HG03064 (cell line): ENCODE measurements around the gene RPL31.

Experiments used
- ATAC-seq: cut with Tn5 transposase; IDR thresholded peaks from one replicate; pipeline ENCODE4 v1.9.1; 2021; ENCODE audit warnings: low read depth; ENCODE audit not compliant: unreplicated experiment

Gene RPL31

GRCh38 chr2:100992262-100992661, 9.8 kb upstream of the RPL31 start:
- no peak for ATAC-seq

DNA sequence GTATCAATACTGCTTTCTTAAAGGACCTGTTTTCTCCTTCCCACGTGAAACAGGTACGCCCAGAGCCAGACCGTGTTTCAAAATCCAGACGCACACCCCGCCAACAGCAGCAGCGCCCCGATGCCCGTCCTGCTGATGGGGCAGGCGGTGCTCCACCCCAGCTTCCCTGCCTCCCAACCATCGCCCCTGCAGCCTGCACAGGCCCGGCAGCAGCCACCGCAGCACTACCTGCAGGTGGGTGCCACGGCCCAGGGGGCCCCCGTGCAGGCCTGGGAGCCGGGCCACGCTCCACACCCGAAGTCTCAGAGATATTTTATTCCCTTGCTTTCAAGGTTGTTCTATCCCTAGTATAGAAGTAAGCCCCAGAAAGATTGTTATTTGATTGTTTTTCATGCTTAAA, 8.8 kb upstream of the RPL31 start:
- ATAC-seq: no peak

- ATAC-seq: no peak
These were observed 6.6 kb upstream of the RPL31 start for GRCh38 chr2:100995309-100996075.

GRCh38 chr2:100997509-100998234, 4.4 kb upstream of the RPL31 start:
- ATAC-seq: no peak

GRCh38 chr2:100998235-100998573, 3.9 kb upstream of the RPL31 start:
- no peak for ATAC-seq

GRCh38 chr2:100999995-101000394, 2.1 kb upstream of the RPL31 start:
- ATAC-seq: no peak

- ATAC-seq: peak; percentile 3
These were observed 631 bp downstream of the RPL31 start for GRCh38 chr2:101002562-101003277.

DNA sequence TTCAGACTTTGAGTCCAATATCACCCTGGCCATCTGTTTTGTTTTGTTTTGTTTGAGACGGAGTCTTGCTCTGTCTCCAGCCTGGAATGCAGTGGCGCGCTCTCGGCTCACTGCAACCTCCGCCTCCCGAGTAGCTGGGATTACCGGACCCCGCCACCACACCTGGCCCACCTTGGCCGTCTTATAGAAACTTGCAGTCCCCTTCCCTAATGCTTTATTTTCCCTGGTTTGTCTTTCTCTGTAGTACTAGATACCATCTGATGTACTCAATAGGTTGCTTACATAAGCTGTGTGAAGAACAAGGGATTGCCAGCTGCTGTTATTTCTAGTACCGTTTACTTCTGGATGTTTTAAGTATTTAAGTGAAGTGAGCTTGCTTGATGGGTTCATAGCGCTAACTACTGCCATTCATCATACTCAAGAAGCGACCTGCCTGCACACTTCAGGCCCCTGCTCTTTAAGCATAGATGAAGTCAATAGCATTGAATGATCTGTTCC, 1.2 kb downstream of the RPL31 start:
- ATAC-seq: no peak

DNA sequence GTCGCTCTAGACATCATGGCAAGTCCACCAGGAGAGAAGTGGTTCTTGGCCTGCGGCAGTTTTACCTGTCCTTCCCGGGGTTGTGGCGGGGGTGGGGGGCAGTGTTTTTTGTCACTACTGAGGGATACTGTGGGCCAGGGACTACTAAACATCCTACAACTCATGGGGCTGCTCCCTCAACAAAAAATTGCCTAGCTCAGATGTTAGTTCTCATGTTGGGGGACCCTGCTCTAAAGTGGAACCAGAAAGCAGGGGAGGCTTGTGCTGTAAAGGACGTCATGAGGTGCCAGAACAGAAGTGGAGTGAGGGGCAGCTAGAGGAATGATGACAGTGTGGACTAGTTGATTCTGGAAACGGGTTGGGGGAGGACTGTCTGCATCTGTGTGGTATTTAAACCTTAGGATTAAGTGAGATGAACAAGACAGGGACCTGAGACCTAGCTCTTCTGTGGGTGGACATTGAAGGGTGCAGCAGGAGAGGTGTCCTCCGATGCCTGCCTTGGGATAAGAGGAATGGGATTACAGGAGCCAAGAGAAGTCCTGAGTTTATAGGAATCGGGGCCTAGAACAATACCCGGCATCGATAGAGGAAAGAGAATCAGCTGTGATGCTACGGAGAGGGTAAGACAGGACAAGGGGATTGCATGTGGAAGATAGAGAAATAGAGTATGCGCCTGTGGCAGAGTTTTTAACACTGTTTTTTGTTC, 2.7 kb downstream of the RPL31 start:
- no peak for ATAC-seq

DNA sequence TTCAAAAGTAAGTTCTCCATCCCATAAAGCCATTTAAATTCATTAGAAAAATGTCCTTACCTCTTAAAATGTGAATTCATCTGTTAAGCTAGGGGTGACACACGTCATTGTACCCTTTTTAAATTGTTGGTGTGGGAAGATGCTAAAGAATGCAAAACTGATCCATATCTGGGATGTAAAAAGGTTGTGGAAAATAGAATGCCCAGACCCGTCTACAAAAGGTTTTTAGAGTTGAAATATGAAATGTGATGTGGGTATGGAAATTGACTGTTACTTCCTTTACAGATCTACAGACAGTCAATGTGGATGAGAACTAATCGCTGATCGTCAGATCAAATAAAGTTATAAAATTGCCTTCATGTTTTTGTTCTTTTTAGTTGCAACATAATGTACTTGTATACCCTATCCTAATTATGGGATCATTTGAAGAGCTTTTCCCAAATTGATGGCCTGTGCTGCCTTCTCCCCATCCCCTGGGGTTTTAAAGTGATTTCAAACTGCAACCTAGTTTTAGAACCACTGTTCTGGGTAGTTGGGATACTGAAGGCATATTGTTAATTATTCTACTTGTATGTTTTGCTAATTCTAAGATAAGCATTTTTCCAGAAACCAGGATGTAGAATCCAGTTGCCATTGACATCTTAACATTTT, 4.1 kb downstream of the RPL31 start:
- no peak for ATAC-seq

- ATAC-seq: no peak
These were observed 5.6 kb downstream of the RPL31 start for GRCh38 chr2:101007415-101008345.

DNA sequence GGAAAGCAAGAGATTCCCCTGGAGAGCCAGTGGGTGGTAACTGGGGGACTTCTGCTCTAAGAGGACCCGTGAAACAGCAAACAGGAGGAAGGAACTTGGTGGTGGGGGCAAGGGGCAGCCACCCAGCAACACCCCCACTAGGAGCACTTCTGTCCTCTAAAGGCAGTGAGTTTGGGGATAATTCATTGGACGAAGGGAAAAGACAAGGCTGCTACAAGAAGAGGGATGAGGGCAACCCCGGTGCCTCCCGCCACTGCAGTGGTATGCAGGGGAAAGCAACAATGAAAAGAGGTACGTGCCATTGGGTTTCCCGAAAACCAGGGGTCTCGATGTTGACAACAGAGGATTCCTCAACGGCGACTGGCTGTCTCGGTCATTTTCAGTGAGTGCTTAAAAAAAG, 9.1 kb downstream of the RPL31 start:
- no peak for ATAC-seq

- ATAC-seq: peak; percentile 90
These were observed 10.1 kb downstream of the RPL31 start for GRCh38 chr2:101012054-101012705.

DNA sequence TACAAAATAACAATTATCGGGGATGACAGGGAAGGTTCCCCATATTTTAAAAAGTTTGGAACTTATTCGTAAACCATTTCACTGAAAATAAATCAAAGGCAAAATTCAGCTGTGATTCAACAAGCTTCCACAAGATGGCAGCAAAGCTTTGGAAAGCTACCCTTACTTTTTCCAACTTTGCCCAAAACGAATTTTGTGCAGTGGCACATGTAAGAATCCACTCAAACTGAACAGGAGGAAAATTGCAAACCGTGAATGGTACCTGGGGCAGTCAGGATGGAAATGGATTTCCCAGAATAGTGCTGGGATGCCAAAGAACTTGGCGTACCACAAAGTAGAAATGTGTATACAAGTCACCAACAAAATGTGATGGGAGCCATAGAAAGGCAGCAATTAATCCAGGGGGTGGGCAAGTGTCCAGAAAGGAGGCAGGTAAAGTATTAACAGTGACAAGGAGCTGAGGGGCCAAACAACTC, 10.7 kb downstream of the RPL31 start:
- no peak for ATAC-seq

- no peak for ATAC-seq
These were observed 12.3 kb downstream of the RPL31 start for GRCh38 chr2:101014264-101014857.

- no peak for ATAC-seq
These were observed 15.3 kb downstream of the RPL31 start for GRCh38 chr2:101017371-101017770.

GRCh38 chr2:101018934-101019333, 16.8 kb downstream of the RPL31 start:
- no peak for ATAC-seq

DNA sequence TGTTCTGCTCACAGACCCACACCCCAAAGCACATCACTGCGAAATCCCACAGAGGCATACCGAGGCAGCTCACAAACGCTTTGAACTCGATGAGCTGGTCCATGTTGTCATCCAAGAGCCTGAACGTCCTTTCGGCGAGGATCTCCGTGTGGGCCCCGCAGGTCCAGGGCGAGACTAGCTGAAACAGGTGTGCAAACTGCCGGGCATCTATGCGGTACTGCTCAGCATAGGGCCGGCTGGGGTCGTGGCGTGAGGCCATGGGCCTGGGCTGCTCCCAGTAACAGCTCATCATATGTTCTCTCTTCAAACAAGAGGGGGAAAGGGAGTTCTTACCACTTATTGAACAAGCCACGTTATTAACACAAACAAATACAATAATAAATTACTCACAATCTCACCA, 20.1 kb downstream of the RPL31 start:
- no peak for ATAC-seq
